WTC11 (cell line): Measurements from ENCODE around the gene DCAF17. TPM values are rescaled to one million over a fixed set of nuclear protein-coding genes. Genes with fewer than 3 reads are reported as not detected.

Source experiments
- ATAC-seq: fragments of 200-7000 bp; cut with Tn5 transposase; 2 replicates; pipeline ENCODE4 v1.10.0; 2021; ENCODE audit warnings: mild to moderate bottlenecking, moderate library complexity
- CTCF ChIA-PET: fragments of 300-600 bp; sonication (Branson Sonifier 250); formaldehyde crosslinking; loops from one replicate; lab custom pipeline; 2021; ENCODE audit warnings: antibody characterized with exemption; lab: Charles Lee
- POLR2A ChIA-PET: fragments of 350-600 bp; sonication (Branson Sonifier 250); formaldehyde crosslinking; loops from one replicate; lab custom pipeline; 2021; ENCODE audit warnings: antibody characterized with exemption; lab: Charles Lee
- DNase-seq: peaks from one replicate; pipeline ENCODE4 v3.0.0; 2021; ENCODE audit warnings: low spot score
- H3K27ac Mint-ChIP-seq: 2 replicates; pipeline ENCODE4 v1.8.0; 2021; ENCODE audit warnings: mixed read lengths
- H3K27me3 Mint-ChIP-seq: 2 replicates; pipeline ENCODE4 v1.8.0; 2021; ENCODE audit warnings: low read depth, mild to moderate bottlenecking, moderate library complexity, mixed read lengths
- H3K36me3 Mint-ChIP-seq: 2 replicates; pipeline ENCODE4 v1.8.0; 2021; ENCODE audit warnings: mixed read lengths
- H3K4me1 Mint-ChIP-seq: 2 replicates; pipeline ENCODE4 v1.8.0; 2022; ENCODE audit warnings: mixed read lengths
- H3K4me3 Mint-ChIP-seq: 2 replicates; pipeline ENCODE4 v1.8.0; 2021; ENCODE audit warnings: mild to moderate bottlenecking, moderate library complexity, mixed read lengths
- H3K9me3 Mint-ChIP-seq: 2 replicates; pipeline ENCODE4 v1.8.0; 2021; ENCODE audit warnings: mixed read lengths
- ARID4B ChIP-seq: sonication (generic); formaldehyde crosslinking; IDR thresholded peaks from 2 replicates; pipeline ENCODE4 v1.8.0; 2023; ENCODE audit warnings: missing genetic modification reagents, mild to moderate bottlenecking, borderline replicate concordance
- CBFB ChIP-seq: sonication (generic); formaldehyde crosslinking; IDR thresholded peaks from 2 replicates; pipeline ENCODE4 v1.8.1; 2022; ENCODE audit warnings: mild to moderate bottlenecking, low read depth, missing genetic modification reagents
- ELF4 ChIP-seq: sonication (generic); formaldehyde crosslinking; IDR thresholded peaks from 2 replicates; pipeline ENCODE4 v1.8.1; 2022; ENCODE audit warnings: low read depth, mild to moderate bottlenecking, moderate library complexity, missing genetic modification reagents
- GRHL2 ChIP-seq: fragments of 250-450 bp; sonication (Bioruptor Pico); IDR thresholded peaks from 2 replicates; pipeline ENCODE4 v1.8.0; 2022; ENCODE audit warnings: mild to moderate bottlenecking, moderate library complexity; ENCODE audit not compliant: insufficient replicate concordance, severe bottlenecking
- HMGXB4 ChIP-seq: sonication (generic); formaldehyde crosslinking; IDR thresholded peaks from 2 replicates; pipeline ENCODE4 v1.8.1; 2023; ENCODE audit warnings: mild to moderate bottlenecking, moderate library complexity, missing genetic modification reagents
- NR1H2 ChIP-seq: sonication (generic); formaldehyde crosslinking; IDR thresholded peaks from 2 replicates; pipeline ENCODE4 v1.9.0; 2021; ENCODE audit warnings: mild to moderate bottlenecking, moderate library complexity, missing genetic modification reagents
- NR3C1 ChIP-seq: sonication (generic); formaldehyde crosslinking; conservative IDR thresholded peaks from 2 replicates; pipeline ENCODE4 v1.8.1; 2023; ENCODE audit warnings: low read depth, mild to moderate bottlenecking, missing genetic modification reagents
- SP1 ChIP-seq: sonication (generic); formaldehyde crosslinking; conservative IDR thresholded peaks from 2 replicates; pipeline ENCODE4 v1.8.1; 2022; ENCODE audit warnings: missing genetic modification reagents
- TP53 ChIP-seq: sonication (generic); formaldehyde crosslinking; IDR thresholded peaks from 2 replicates; pipeline ENCODE4 v1.8.1; 2023; ENCODE audit warnings: mild to moderate bottlenecking, missing genetic modification reagents
- ZMAT4 ChIP-seq: fragments of 250-450 bp; sonication (Bioruptor Pico); IDR thresholded peaks from 2 replicates; pipeline ENCODE4 v1.9.0; 2021; ENCODE audit warnings: mild to moderate bottlenecking
- ZNF121 ChIP-seq: sonication (generic); formaldehyde crosslinking; IDR thresholded peaks from 2 replicates; pipeline ENCODE4 v1.8.0; 2023; ENCODE audit warnings: missing genetic modification reagents
- ZNF532 ChIP-seq: fragments of 250-450 bp; sonication (Bioruptor Pico); IDR thresholded peaks from 2 replicates; pipeline ENCODE4 v1.9.0; 2021; ENCODE audit warnings: mild to moderate bottlenecking, borderline replicate concordance
- total RNA-seq: library from RNA; stranded (reverse); gene quantifications from 3 replicates; pipeline ENCODE4 v1.2.3, GENCODE V29; 2021

Gene DCAF17
- total RNA-seq, 1 experiment from 2014 or later = 27.2 TPM

GRCh38 chr2:171478345-171478744 lies 44.3 kb downstream of the DCAF17 start:
- Mint-ChIP-seq H3K27me3 (no peaks in the 10 kb centered on the region), H3K9me3 (no peaks in the 10 kb centered on the region), H3K36me3 (peaks cover 32% of the 10 kb centered on the region), H3K4me3 (no peak overlapping the region), H3K27ac (no peak overlapping the region), H3K4me1 (peaks cover 17% of the 10 kb centered on the region)
- ChIA-PET POLR2A (no interaction called here), CTCF (no interaction called here)
- DNase-seq (no peak), ATAC-seq (no peak)
- TF ChIP-seq ZMAT4 (CRISPR knock-in tag) (no peak), ELF4 (no peak), ARID4B (no peak), GRHL2 (CRISPR knock-in tag) (no peak), NR1H2 (CRISPR knock-in tag) (no peak), CBFB (CRISPR knock-in tag) (no peak), HMGXB4 (CRISPR knock-in tag) (no peak), ZNF121 (CRISPR knock-in tag) (no peak), SP1 (no peak), TP53 (no peak)

DNA sequence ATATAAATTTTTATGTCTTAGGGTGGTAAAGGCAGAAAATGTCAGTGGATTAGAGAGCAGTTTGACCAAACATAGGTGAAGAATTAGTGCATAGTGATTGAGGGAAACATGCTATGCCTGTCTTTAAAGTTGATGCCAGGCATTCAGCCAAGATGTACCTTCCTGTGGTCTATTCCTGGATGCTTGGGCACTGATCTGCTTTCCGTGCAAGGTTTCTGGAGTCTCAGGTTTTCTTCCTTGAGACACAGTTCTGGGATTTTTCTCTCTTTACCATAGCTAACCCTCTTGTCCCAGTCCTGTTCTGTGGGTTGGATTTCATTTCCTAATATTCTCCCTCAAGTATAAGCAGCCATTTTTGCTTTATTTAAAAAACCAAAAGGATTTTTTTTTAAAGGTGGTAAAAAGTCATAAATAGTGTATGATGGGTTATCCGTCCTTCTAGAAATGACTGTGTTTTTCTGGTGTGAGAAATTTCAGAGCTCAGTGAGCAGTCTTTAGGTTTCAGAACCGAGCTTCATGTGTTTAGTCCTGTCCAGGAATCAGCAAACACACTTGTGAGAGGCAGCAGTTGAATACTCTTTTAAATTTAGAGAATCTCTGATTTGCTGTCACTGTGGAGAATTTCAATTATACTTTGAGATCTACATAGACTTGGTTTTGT lies 45.3 kb downstream of the DCAF17 start:
- Mint-ChIP-seq H3K27ac (no peak overlapping the region), H3K9me3 (no peaks in the 10 kb centered on the region), H3K36me3 (peaks cover 27% of the 10 kb centered on the region), H3K4me1 (peaks cover 17% of the 10 kb centered on the region), H3K27me3 (no peaks in the 10 kb centered on the region), H3K4me3 (no peak overlapping the region)
- TF ChIP-seq ZNF532 (CRISPR knock-in tag) (no peak), NR3C1 (CRISPR knock-in tag) (no peak)
- DNase-seq = no peak
- ChIA-PET POLR2A (no interaction called here), CTCF (interaction anchor here (1.1 kb wide), 1 partner anchor 12 kb away, joined by 4 read pairs; no protein-coding TSS in a partner anchor)
- ATAC-seq = no peak
